ENCODE measurements around the gene CHCT1.

The CHCT1 gene

GRCh38 chr17:60447375-60447774 is 25.1 kb downstream of the CHCT1 start:
- Histone ChIP-seq H3K4ac (ENCODE audit: low read length) (no peak overlapping the region), H3K79me1 (ENCODE audit: low read depth, low read length) (no peaks in the 10 kb centered on the region), H3K4me1 (ENCODE audit: control insufficient read depth in 2 of 2, insufficient read depth in 1 of 2, low read depth in 1 of 2, low read length in 2 of 2) (peaks cover 0 to 3% of the 10 kb centered on the region in 2 donors), H2AFZ (ENCODE audit: low read length) (no peak overlapping the region), H3K27ac (replicated peaks; ENCODE audit: low read length) (no peak overlapping the region), H3K9me3 (replicated peaks in 1 of 2; ENCODE audit: control insufficient read depth in 2 of 2, insufficient read depth in 1 of 2, low read depth in 1 of 2, low read length in 2 of 2) (no peaks in the 10 kb centered on the region), H3K23ac (ENCODE audit: low read depth, low read length, poor library complexity) (no peak overlapping the region), H3K36me3 (replicated peaks in 1 of 2; ENCODE audit: control insufficient read depth in 2 of 2, insufficient read depth in 2 of 2, low read length in 2 of 2) (peaks cover 3 to 92% of the 10 kb centered on the region in 2 donors), H3K9ac (ENCODE audit: low read depth, low read length, poor library complexity) (no peak overlapping the region), H3K14ac (ENCODE audit: low read length) (no peak overlapping the region), H4K91ac (ENCODE audit: low read depth, low read length, poor library complexity) (no peak overlapping the region), H2BK15ac (ENCODE audit: low read length) (no peak overlapping the region), H3K27me3 (ENCODE audit: control insufficient read depth in 3 of 3, insufficient read depth in 3 of 3, low read depth in 1 of 3, low read length in 3 of 3) (no peaks in the 10 kb centered on the region), H3K4me3 (ENCODE audit: low read length in 2 of 2) (no peak overlapping the region), H3K18ac (ENCODE audit: low read length) (no peak overlapping the region), H2BK120ac (ENCODE audit: low read depth, low read length) (no peak overlapping the region), H4K8ac (ENCODE audit: low read depth, low read length) (no peak overlapping the region), H2BK12ac (ENCODE audit: low read length) (no peak overlapping the region), H2BK5ac (ENCODE audit: low read length) (no peak overlapping the region), H2AK5ac (ENCODE audit: low read depth, low read length) (no peak overlapping the region), H3K4me2 (ENCODE audit: insufficient read depth, low read length, poor library complexity, severe bottlenecking) (no peak overlapping the region)
- WGBS, 2 donors (ENCODE audit: extremely low coverage in 2 of 2, insufficient read length in 2 of 2, insufficient replicate concordance in 1 of 2): no CpG with 5 or more reads among the region's 8 CpGs
- no peak for DNase-seq (ENCODE audit: low spot score)

GRCh38 chr17:60451071-60451470 is 28.8 kb downstream of the CHCT1 start:
- H3K14ac ChIP-seq (ENCODE audit: low read length): no peak overlapping the region
- no peaks in the 10 kb centered on the region for H3K79me1 ChIP-seq (ENCODE audit: low read depth, low read length)
- H3K4ac ChIP-seq (ENCODE audit: low read length): no peak overlapping the region

GRCh38 chr17:60451965-60452364 is 29.7 kb downstream of the CHCT1 start:
- no peaks in the 10 kb centered on the region for H3K79me1 ChIP-seq (ENCODE audit: low read depth, low read length)
- H2BK15ac ChIP-seq (ENCODE audit: low read length): no peak overlapping the region
- H3K27me3 ChIP-seq (ENCODE audit: control insufficient read depth in 3 of 3, insufficient read depth in 3 of 3, low read depth in 1 of 3, low read length in 3 of 3): no peaks in the 10 kb centered on the region
- H2AFZ ChIP-seq (ENCODE audit: low read length): no peak overlapping the region
- H3K9me3 ChIP-seq (replicated peaks in 1 of 2; ENCODE audit: control insufficient read depth in 2 of 2, insufficient read depth in 1 of 2, low read depth in 1 of 2, low read length in 2 of 2): peaks cover 0 to 10% of the 10 kb centered on the region in 2 donors
- no peak overlapping the region for H4K8ac ChIP-seq (ENCODE audit: low read depth, low read length)
- no peak overlapping the region for H3K9ac ChIP-seq (ENCODE audit: low read depth, low read length, poor library complexity)
- H3K23ac ChIP-seq (ENCODE audit: low read depth, low read length, poor library complexity): no peak overlapping the region
- no peak overlapping the region for H3K18ac ChIP-seq (ENCODE audit: low read length)
- no peak overlapping the region for H2BK12ac ChIP-seq (ENCODE audit: low read length)
- no peak overlapping the region for H3K27ac ChIP-seq (replicated peaks; ENCODE audit: low read length)
- H3K36me3 ChIP-seq (replicated peaks in 1 of 2; ENCODE audit: control insufficient read depth in 2 of 2, insufficient read depth in 2 of 2, low read length in 2 of 2): peaks cover 6 to 96% of the 10 kb centered on the region in 2 donors
- H2AK5ac ChIP-seq (ENCODE audit: low read depth, low read length): no peak overlapping the region
- no peak overlapping the region for H3K4ac ChIP-seq (ENCODE audit: low read length)
- no peak overlapping the region for H4K91ac ChIP-seq (ENCODE audit: low read depth, low read length, poor library complexity)
- no peak overlapping the region for H2BK120ac ChIP-seq (ENCODE audit: low read depth, low read length)
- no peaks in the 10 kb centered on the region for H3K4me1 ChIP-seq (ENCODE audit: control insufficient read depth in 2 of 2, insufficient read depth in 1 of 2, low read depth in 1 of 2, low read length in 2 of 2)
- no peak overlapping the region for H3K4me3 ChIP-seq (ENCODE audit: low read length in 2 of 2)
- no peak for DNase-seq (ENCODE audit: low spot score)
- no peak overlapping the region for H3K4me2 ChIP-seq (ENCODE audit: insufficient read depth, low read length, poor library complexity, severe bottlenecking)
- no peak overlapping the region for H2BK5ac ChIP-seq (ENCODE audit: low read length)
- H3K14ac ChIP-seq (ENCODE audit: low read length): no peak overlapping the region

More at GRCh38 chr17:60451071-60451470, 28.8 kb downstream of the CHCT1 start:
- Histone ChIP-seq H3K9me3 (replicated peaks in 1 of 2; ENCODE audit: control insufficient read depth in 2 of 2, insufficient read depth in 1 of 2, low read depth in 1 of 2, low read length in 2 of 2) (peaks cover 0 to 1% of the 10 kb centered on the region in 2 donors), H2BK5ac (ENCODE audit: low read length) (no peak overlapping the region), H3K36me3 (replicated peaks in 1 of 2; ENCODE audit: control insufficient read depth in 2 of 2, insufficient read depth in 2 of 2, low read length in 2 of 2) (peaks cover 4 to 96% of the 10 kb centered on the region in 2 donors), H3K23ac (ENCODE audit: low read depth, low read length, poor library complexity) (no peak overlapping the region), H4K91ac (ENCODE audit: low read depth, low read length, poor library complexity) (no peak overlapping the region), H3K9ac (ENCODE audit: low read depth, low read length, poor library complexity) (no peak overlapping the region), H3K4me3 (ENCODE audit: low read length in 2 of 2) (no peak overlapping the region), H3K4me1 (ENCODE audit: control insufficient read depth in 2 of 2, insufficient read depth in 1 of 2, low read depth in 1 of 2, low read length in 2 of 2) (no peaks in the 10 kb centered on the region), H2BK120ac (ENCODE audit: low read depth, low read length) (no peak overlapping the region), H4K8ac (ENCODE audit: low read depth, low read length) (no peak overlapping the region), H3K18ac (ENCODE audit: low read length) (no peak overlapping the region), H2AK5ac (ENCODE audit: low read depth, low read length) (no peak overlapping the region), H3K4me2 (ENCODE audit: insufficient read depth, low read length, poor library complexity, severe bottlenecking) (no peak overlapping the region), H2BK12ac (ENCODE audit: low read length) (no peak overlapping the region), H2AFZ (ENCODE audit: low read length) (no peak overlapping the region), H2BK15ac (ENCODE audit: low read length) (no peak overlapping the region), H3K27ac (replicated peaks; ENCODE audit: low read length) (no peak overlapping the region), H3K27me3 (ENCODE audit: control insufficient read depth in 3 of 3, insufficient read depth in 3 of 3, low read depth in 1 of 3, low read length in 3 of 3) (no peaks in the 10 kb centered on the region)
- DNase-seq (ENCODE audit: low spot score): no peak
- WGBS, 2 donors (ENCODE audit: extremely low coverage in 2 of 2, insufficient read length in 2 of 2, insufficient replicate concordance in 1 of 2): no CpG with 5 or more reads among the region's 1 CpG

GRCh38 chr17:60455378-60455777 is 33.1 kb downstream of the CHCT1 start:
- Histone ChIP-seq H3K27me3 (ENCODE audit: control insufficient read depth in 3 of 3, insufficient read depth in 3 of 3, low read depth in 1 of 3, low read length in 3 of 3) (no peaks in the 10 kb centered on the region), H3K14ac (ENCODE audit: low read length) (no peak overlapping the region), H2BK12ac (ENCODE audit: low read length) (no peak overlapping the region), H3K4ac (ENCODE audit: low read length) (no peak overlapping the region), H2BK120ac (ENCODE audit: low read depth, low read length) (no peak overlapping the region), H2AFZ (ENCODE audit: low read length) (no peak overlapping the region), H3K9ac (ENCODE audit: low read depth, low read length, poor library complexity) (no peak overlapping the region), H4K8ac (ENCODE audit: low read depth, low read length) (no peak overlapping the region), H3K23ac (ENCODE audit: low read depth, low read length, poor library complexity) (no peak overlapping the region), H3K27ac (replicated peaks; ENCODE audit: low read length) (no peak overlapping the region), H3K4me2 (ENCODE audit: insufficient read depth, low read length, poor library complexity, severe bottlenecking) (no peak overlapping the region), H3K9me3 (replicated peaks in 1 of 2; ENCODE audit: control insufficient read depth in 2 of 2, insufficient read depth in 1 of 2, low read depth in 1 of 2, low read length in 2 of 2) (peaks cover 0 to 31% of the 10 kb centered on the region in 2 donors), H2BK15ac (ENCODE audit: low read length) (no peak overlapping the region), H3K79me1 (ENCODE audit: low read depth, low read length) (no peaks in the 10 kb centered on the region), H3K4me1 (ENCODE audit: control insufficient read depth in 2 of 2, insufficient read depth in 1 of 2, low read depth in 1 of 2, low read length in 2 of 2) (no peaks in the 10 kb centered on the region), H2BK5ac (ENCODE audit: low read length) (no peak overlapping the region), H3K36me3 (replicated peaks in 1 of 2; ENCODE audit: control insufficient read depth in 2 of 2, insufficient read depth in 2 of 2, low read length in 2 of 2) (peaks cover 12 to 96% of the 10 kb centered on the region in 2 donors), H2AK5ac (ENCODE audit: low read depth, low read length) (no peak overlapping the region), H3K4me3 (ENCODE audit: low read length in 2 of 2) (no peak overlapping the region), H3K18ac (ENCODE audit: low read length) (no peak overlapping the region), H4K91ac (ENCODE audit: low read depth, low read length, poor library complexity) (no peak overlapping the region)
- no peak for DNase-seq (ENCODE audit: low spot score)
- no CpG with 5 or more reads among the region's 4 CpGs for WGBS, 2 donors (ENCODE audit: extremely low coverage in 2 of 2, insufficient read length in 2 of 2, insufficient replicate concordance in 1 of 2)

All from neuronal stem cell (in vitro differentiated cells).